HuH-7.5 (cell line): ENCODE data around the gene FMN1.
"Not testable (repeated sequence)": the region's sequence is repeated elsewhere in the genome, so short reads cannot be mapped to it uniquely, and the experiment has no call there.

Experiments
- DNase-seq: peaks from one replicate; pipeline ENCODE4 v3.0.0; 2011; ENCODE audit warnings: low spot score

Gene FMN1

GRCh38 chr15:33091983-33092693 is 102.4 kb downstream of the FMN1 start:
- DNase-seq, result no peak

GRCh38 chr15:33089878-33090757 is 104.4 kb downstream of the FMN1 start:
- DNase-seq, result no peak

- DNase-seq, result no peak
Measured at GRCh38 chr15:33089165-33089877, 105.2 kb downstream of the FMN1 start.

GRCh38 chr15:33086500-33087121 is 107.9 kb downstream of the FMN1 start:
- DNase-seq, result no peak

GRCh38 chr15:33084661-33085060 is 109.9 kb downstream of the FMN1 start:
- DNase-seq, result no peak

- no peak for DNase-seq
Measured at GRCh38 chr15:33083232-33084081, 111.1 kb downstream of the FMN1 start.

- DNase-seq, result no peak
Measured at GRCh38 chr15:33080006-33080405, 114.5 kb downstream of the FMN1 start.

- no peak for DNase-seq
Measured at GRCh38 chr15:33078607-33079006, 115.9 kb downstream of the FMN1 start.

GRCh38 chr15:33076937-33077336 is 117.6 kb downstream of the FMN1 start:
- no peak for DNase-seq

GRCh38 chr15:33074942-33075341 is 119.6 kb downstream of the FMN1 start:
- DNase-seq, result no peak

- no peak for DNase-seq
Measured at GRCh38 chr15:33074212-33074611, 120.3 kb downstream of the FMN1 start.

- no peak for DNase-seq
Measured at GRCh38 chr15:33071451-33071850, 123.1 kb downstream of the FMN1 start.

- DNase-seq, result not testable (repeated sequence)
Measured at GRCh38 chr15:33069903-33070302, 124.6 kb downstream of the FMN1 start.

- no peak for DNase-seq
Measured at GRCh38 chr15:33069161-33069560, 125.4 kb downstream of the FMN1 start.

- no peak for DNase-seq
Measured at GRCh38 chr15:33068511-33068990, 126.0 kb downstream of the FMN1 start.

- DNase-seq, result no peak
Measured at GRCh38 chr15:33068007-33068481, 126.5 kb downstream of the FMN1 start.

GRCh38 chr15:33067456-33067855 is 127.1 kb downstream of the FMN1 start:
- no peak for DNase-seq

- DNase-seq, result no peak
Measured at GRCh38 chr15:33066584-33066983, 127.9 kb downstream of the FMN1 start.

GRCh38 chr15:33064878-33065277 is 129.6 kb downstream of the FMN1 start:
- no peak for DNase-seq

- DNase-seq, result no peak
Measured at GRCh38 chr15:33059184-33059583, 135.3 kb downstream of the FMN1 start.

GRCh38 chr15:33057845-33058244 is 136.7 kb downstream of the FMN1 start:
- DNase-seq, result no peak
